Inferior parietal cortex (tissue), 1 donor: ENCODE data around the gene CHD2.
A peak's percentile ranks its signal among the peaks of the same experiment; 100 is the strongest.
"Not testable (repeated sequence)": the region's sequence is repeated elsewhere in the genome, so short reads cannot be mapped to it uniquely, and the experiment has no call there.

Experiments
- DNase-seq: peaks from one replicate; pipeline ENCODE4 v3.0.0-alpha.2; 2016; ENCODE audit errors: extremely low spot score

The CHD2 gene

GRCh38 chr15:93035092-93035915 is 135.2 kb downstream of the CHD2 start:
- no peak for DNase-seq

- DNase-seq: no peak
Measured at GRCh38 chr15:93035953-93036810, 136.1 kb downstream of the CHD2 start.

- peak; percentile 56 for DNase-seq
Measured at GRCh38 chr15:93036951-93037819, 137.1 kb downstream of the CHD2 start.

- no peak for DNase-seq
Measured at GRCh38 chr15:93037820-93038705, 137.9 kb downstream of the CHD2 start.

- not testable (repeated sequence) for DNase-seq
Measured at GRCh38 chr15:93039562-93040287, 139.6 kb downstream of the CHD2 start.

- no peak for DNase-seq
Measured at GRCh38 chr15:93040288-93041158, 140.4 kb downstream of the CHD2 start.

GRCh38 chr15:93041159-93041547 is 141.0 kb downstream of the CHD2 start:
- DNase-seq: no peak

GRCh38 chr15:93042211-93042610 is 142.1 kb downstream of the CHD2 start:
- no peak for DNase-seq

GRCh38 chr15:93042691-93043378 is 142.7 kb downstream of the CHD2 start:
- no peak for DNase-seq

- no peak for DNase-seq
Measured at GRCh38 chr15:93043621-93044300, 143.6 kb downstream of the CHD2 start.

GRCh38 chr15:93044301-93045190 is 144.4 kb downstream of the CHD2 start:
- no peak for DNase-seq

GRCh38 chr15:93045191-93045785 is 145.2 kb downstream of the CHD2 start:
- DNase-seq: no peak

- no peak for DNase-seq
Measured at GRCh38 chr15:93046120-93046519, 146.0 kb downstream of the CHD2 start.

- DNase-seq: no peak
Measured at GRCh38 chr15:93046721-93047120, 146.6 kb downstream of the CHD2 start.

- no peak for DNase-seq
Measured at GRCh38 chr15:93047621-93048425, 147.7 kb downstream of the CHD2 start.

GRCh38 chr15:93048426-93048721 is 148.2 kb downstream of the CHD2 start:
- no peak for DNase-seq
